ENCODE measurements around the gene KRTAP10-8.
"Not testable (repeated sequence)": the region's sequence is repeated elsewhere in the genome, so short reads cannot be mapped to it uniquely, and the experiment has no call there.

KRTAP10-8 gene

GRCh38 chr21:44599264-44600029, 12.4 kb upstream of the KRTAP10-8 start:
- DNase-seq (ENCODE audit: low spot score): no peak

GRCh38 chr21:44600118-44600978, 11.5 kb upstream of the KRTAP10-8 start, which contains the start of gene KRTAP10-7:
KRTAP10-7 (plus strand) TSS chr21:44600597; CDS start chr21:44600622, 25 bp downstream.
- DNase-seq (ENCODE audit: low spot score): not testable (repeated sequence)

- not testable (repeated sequence) for DNase-seq (ENCODE audit: low spot score)
These were observed 10.8 kb upstream of the KRTAP10-8 start for GRCh38 chr21:44601091-44601490.

GRCh38 chr21:44601596-44602462, 10.1 kb upstream of the KRTAP10-8 start:
- no peak for DNase-seq (ENCODE audit: low spot score)

GRCh38 chr21:44602463-44602850, 9.4 kb upstream of the KRTAP10-8 start:
- DNase-seq (ENCODE audit: low spot score): no peak

- no peak for DNase-seq (ENCODE audit: low spot score)
These were observed 8.6 kb upstream of the KRTAP10-8 start for GRCh38 chr21:44603109-44603875.

GRCh38 chr21:44603911-44604310, 8.0 kb upstream of the KRTAP10-8 start:
- no peak for DNase-seq (ENCODE audit: low spot score)

- DNase-seq (ENCODE audit: low spot score): no peak
These were observed 5.4 kb upstream of the KRTAP10-8 start for GRCh38 chr21:44606495-44606894.

GRCh38 chr21:44609193-44609592, 2.7 kb upstream of the KRTAP10-8 start:
- no peak for DNase-seq (ENCODE audit: low spot score)

GRCh38 chr21:44610157-44610843, 1.6 kb upstream of the KRTAP10-8 start:
- DNase-seq (ENCODE audit: low spot score): not testable (repeated sequence)

GRCh38 chr21:44611551-44611950, 328 bp upstream of the KRTAP10-8 start:
- DNase-seq (ENCODE audit: low spot score): no peak

- DNase-seq (ENCODE audit: low spot score): no peak
These were observed 870 bp downstream of the KRTAP10-8 start for GRCh38 chr21:44612669-44613229.

GRCh38 chr21:44613386-44614155, 1.7 kb downstream of the KRTAP10-8 start:
- no peak for DNase-seq (ENCODE audit: low spot score)

- DNase-seq (ENCODE audit: low spot score): no peak
These were observed 2.3 kb downstream of the KRTAP10-8 start for GRCh38 chr21:44614161-44614631.

GRCh38 chr21:44614961-44615391, 3.1 kb downstream of the KRTAP10-8 start:
- DNase-seq (ENCODE audit: low spot score): no peak

GRCh38 chr21:44615466-44615865, 3.6 kb downstream of the KRTAP10-8 start:
- no peak for DNase-seq (ENCODE audit: low spot score)

- DNase-seq (ENCODE audit: low spot score): no peak
These were observed 4.2 kb downstream of the KRTAP10-8 start for GRCh38 chr21:44615911-44616590.

- no peak for DNase-seq (ENCODE audit: low spot score)
These were observed 4.7 kb downstream of the KRTAP10-8 start for GRCh38 chr21:44616591-44616926.

- DNase-seq (ENCODE audit: low spot score): no peak
These were observed 5.2 kb downstream of the KRTAP10-8 start for GRCh38 chr21:44617071-44617501.

All from kidney capillary endothelial cell (primary cell).